Effector memory CD8-positive, alpha-beta T cell (primary cell): ENCODE results near the gene SIT1.

ENCODE experiments used
- ATAC-seq: fragments of 150-1000 bp; cut with Tn5 transposase; replicated peaks from 2 replicates; pipeline ENCODE4 v1.10.0; 2021; ENCODE audit warnings: mild to moderate bottlenecking, moderate library complexity
- DNase-seq, 3 experiments: peaks; one replicate each; pipeline ENCODE4 v3.0.0; 2021
- H3K27ac Mint-ChIP-seq, 2 donors: one replicate each; pipeline ENCODE4 v1.8.0; 2022; ENCODE audit warnings: mild to moderate bottlenecking in 2 of 2, mixed read lengths in 2 of 2, moderate library complexity in 2 of 2
- H3K27me3 Mint-ChIP-seq, 2 donors: one replicate each; pipeline ENCODE4 v1.8.0; 2022; ENCODE audit warnings: mixed read lengths in 2 of 2
- H3K36me3 Mint-ChIP-seq: one replicate; pipeline ENCODE4 v1.8.0; 2022; ENCODE audit warnings: mild to moderate bottlenecking, moderate library complexity, mixed read lengths; ENCODE audit not compliant: insufficient read depth
- H3K4me1 Mint-ChIP-seq, 2 donors: one replicate each; pipeline ENCODE4 v1.8.0; 2022; ENCODE audit warnings: low read depth in 2 of 2, mixed read lengths in 2 of 2
- H3K4me3 Mint-ChIP-seq, 2 donors: one replicate each; pipeline ENCODE4 v1.8.0; 2022; ENCODE audit warnings: mild to moderate bottlenecking in 2 of 2, mixed read lengths in 2 of 2, moderate library complexity in 2 of 2
- H3K9me3 Mint-ChIP-seq, 2 donors: one replicate each; pipeline ENCODE4 v1.8.0; 2022; ENCODE audit warnings: mixed read lengths in 2 of 2

The SIT1 gene

GRCh38 chr9:35679766-35680330 lies 29.1 kb upstream of the SIT1 start:
- Mint-ChIP-seq H3K4me1 (peaks cover 4 to 11% of the 10 kb centered on the region in 2 donors), H3K27ac (no peak overlapping the region), H3K27me3 (peaks cover 0 to 11% of the 10 kb centered on the region in 2 donors), H3K4me3 (no peak overlapping the region), H3K36me3 (peaks cover 6% of the 10 kb centered on the region), H3K9me3 (no peaks in the 10 kb centered on the region)
- ATAC-seq (no peak), DNase-seq (no peak)

- no peak for ATAC-seq
- H3K27ac Mint-ChIP-seq, result peak overlapping the region in 1 of 2 donors; percentile 55
- peaks cover 0 to 18% of the 10 kb centered on the region in 2 donors for H3K27me3 Mint-ChIP-seq
Measured at GRCh38 chr9:35679091-35679490, 28.4 kb upstream of the SIT1 start.

GRCh38 chr9:35675732-35676392 lies 25.1 kb upstream of the SIT1 start:
- DNase-seq, result no peak
- Mint-ChIP-seq H3K9me3 (no peaks in the 10 kb centered on the region), H3K4me1 (peaks cover 4 to 11% of the 10 kb centered on the region in 2 donors), H3K27ac (no peak overlapping the region), H3K27me3 (peaks cover 0 to 20% of the 10 kb centered on the region in 2 donors), H3K36me3 (no peaks in the 10 kb centered on the region), H3K4me3 (peak overlapping the region; percentile 69 to 82)
- ATAC-seq, result peak; percentile 63

More at GRCh38 chr9:35679091-35679490, 28.4 kb upstream of the SIT1 start:
- Mint-ChIP-seq H3K4me3 (no peak overlapping the region), H3K36me3 (peaks cover 3% of the 10 kb centered on the region), H3K9me3 (no peaks in the 10 kb centered on the region), H3K4me1 (peaks cover 4 to 16% of the 10 kb centered on the region in 2 donors)
- no peak for DNase-seq

GRCh38 chr9:35675204-35675603 lies 24.5 kb upstream of the SIT1 start:
- Mint-ChIP-seq H3K27me3 (peaks cover 0 to 20% of the 10 kb centered on the region in 2 donors), H3K36me3 (no peaks in the 10 kb centered on the region), H3K4me1 (peaks cover 4 to 11% of the 10 kb centered on the region in 2 donors), H3K27ac (no peak overlapping the region), H3K4me3 (peak overlapping the region; percentile 27 to 82), H3K9me3 (no peaks in the 10 kb centered on the region)
- DNase-seq, result no peak
- peak; percentile 7 for ATAC-seq

GRCh38 chr9:35674025-35674361 lies 23.3 kb upstream of the SIT1 start:
- Mint-ChIP-seq H3K27ac (peak overlapping the region in 1 of 2 donors; percentile 38), H3K4me3 (peak overlapping the region; percentile 27 to 40), H3K36me3 (no peaks in the 10 kb centered on the region), H3K27me3 (peaks cover 0 to 20% of the 10 kb centered on the region in 2 donors), H3K9me3 (no peaks in the 10 kb centered on the region), H3K4me1 (peaks cover 4 to 10% of the 10 kb centered on the region in 2 donors)
- DNase-seq (no peak), ATAC-seq (no peak)

- Mint-ChIP-seq H3K27ac (peak within 1 kb of the TSS in 1 of 2 donors; percentile 38), H3K27me3 (peaks cover 0 to 20% of the 10 kb centered on the region in 2 donors), H3K9me3 (no peaks in the 10 kb centered on the region), H3K36me3 (no peaks in the 10 kb centered on the region), H3K4me3 (peak within 1 kb of the TSS; percentile 27 to 40), H3K4me1 (peaks cover 4 to 10% of the 10 kb centered on the region in 2 donors)
- ATAC-seq (no peak), DNase-seq (no peak)
Measured at GRCh38 chr9:35673132-35674024, 22.6 kb upstream of the SIT1 start, which contains the start of gene CA9. Gene CA9 (plus strand): TSS chr9:35673928. CDS start chr9:35673960, 32 bp downstream.

GRCh38 chr9:35669331-35670145 lies 18.8 kb upstream of the SIT1 start:
- H3K36me3 Mint-ChIP-seq, result no peaks in the 10 kb centered on the region

GRCh38 chr9:35667939-35668338 lies 17.2 kb upstream of the SIT1 start:
- Mint-ChIP-seq H3K4me1 (peaks cover 20 to 21% of the 10 kb centered on the region in 2 donors), H3K27me3 (no peaks in the 10 kb centered on the region)
- no peak for DNase-seq

More at GRCh38 chr9:35669331-35670145, 18.8 kb upstream of the SIT1 start:
- no peak overlapping the region for H3K4me3 Mint-ChIP-seq
- peaks cover 9 to 10% of the 10 kb centered on the region in 2 donors for H3K4me1 Mint-ChIP-seq
- ATAC-seq (no peak), DNase-seq (no peak)
- no peaks in the 10 kb centered on the region for H3K9me3 Mint-ChIP-seq
- H3K27ac Mint-ChIP-seq, result no peak overlapping the region
- H3K27me3 Mint-ChIP-seq, result peaks cover 0 to 6% of the 10 kb centered on the region in 2 donors

GRCh38 chr9:35666549-35666948 lies 15.8 kb upstream of the SIT1 start:
- H3K4me1 Mint-ChIP-seq, result peaks cover 34 to 35% of the 10 kb centered on the region in 2 donors
- H3K9me3 Mint-ChIP-seq, result no peaks in the 10 kb centered on the region
- H3K27ac Mint-ChIP-seq, result peak overlapping the region in 1 of 2 donors; percentile 61
- ATAC-seq, result no peak
- H3K36me3 Mint-ChIP-seq, result peaks cover 8% of the 10 kb centered on the region
- no peak for DNase-seq
- no peaks in the 10 kb centered on the region for H3K27me3 Mint-ChIP-seq
- H3K4me3 Mint-ChIP-seq, result peak overlapping the region in 1 of 2 donors; percentile 89

More at GRCh38 chr9:35667939-35668338, 17.2 kb upstream of the SIT1 start:
- H3K27ac Mint-ChIP-seq, result no peak overlapping the region
- no peaks in the 10 kb centered on the region for H3K9me3 Mint-ChIP-seq
- peaks cover 3% of the 10 kb centered on the region for H3K36me3 Mint-ChIP-seq
- ATAC-seq, result no peak
- H3K4me3 Mint-ChIP-seq, result no peak overlapping the region

GRCh38 chr9:35666045-35666444 lies 15.3 kb upstream of the SIT1 start:
- no peak for ATAC-seq
- H3K27me3 Mint-ChIP-seq, result no peaks in the 10 kb centered on the region
- H3K4me3 Mint-ChIP-seq, result peak overlapping the region in 1 of 2 donors; percentile 89
- H3K9me3 Mint-ChIP-seq, result no peaks in the 10 kb centered on the region
- H3K4me1 Mint-ChIP-seq, result peaks cover 36% of the 10 kb centered on the region in 2 donors
- peaks cover 12% of the 10 kb centered on the region for H3K36me3 Mint-ChIP-seq
- H3K27ac Mint-ChIP-seq, result peak overlapping the region in 1 of 2 donors; percentile 61
- DNase-seq, result no peak

GRCh38 chr9:35665471-35665818 lies 14.7 kb upstream of the SIT1 start:
- H3K27ac Mint-ChIP-seq, result peak overlapping the region; percentile 82 to 100
- peaks cover 42% of the 10 kb centered on the region in 2 donors for H3K4me1 Mint-ChIP-seq
- H3K4me3 Mint-ChIP-seq, result peak overlapping the region; percentile 86 to 89
- ATAC-seq, result no peak
- H3K27me3 Mint-ChIP-seq, result no peaks in the 10 kb centered on the region
- H3K36me3 Mint-ChIP-seq, result peaks cover 18% of the 10 kb centered on the region
- H3K9me3 Mint-ChIP-seq, result no peaks in the 10 kb centered on the region
- no peak for DNase-seq

GRCh38 chr9:35664531-35665470 lies 14.1 kb upstream of the SIT1 start, which contains the start of gene ARHGEF39:
Gene ARHGEF39 (minus strand): TSS chr9:35665195. CDS start chr9:35665169, 26 bp downstream.
- ATAC-seq, result peak; percentile 62

More at GRCh38 chr9:35664531-35665470, 14.1 kb upstream of the SIT1 start, which contains the start of gene ARHGEF39:
- peak; percentile 47 to 60 (median 57) for DNase-seq
- H3K27me3 Mint-ChIP-seq, result no peaks in the 10 kb centered on the region
- peak within 1 kb of the TSS; percentile 82 to 100 for H3K27ac Mint-ChIP-seq
- H3K4me1 Mint-ChIP-seq, result peaks cover 48 to 49% of the 10 kb centered on the region in 2 donors
- H3K4me3 Mint-ChIP-seq, result peak within 1 kb of the TSS; percentile 86 to 89
- H3K36me3 Mint-ChIP-seq, result peaks cover 24% of the 10 kb centered on the region
- H3K9me3 Mint-ChIP-seq, result no peaks in the 10 kb centered on the region
